Skeletal muscle tissue (tissue), 4 donors: ENCODE results near the gene TNK2. TPM values are rescaled to one million over a fixed set of nuclear protein-coding genes. Genes with fewer than 3 reads are reported as not detected.

Experiments used
- H3K27ac ChIP-seq: one replicate; pipeline ENCODE4 v1.7.0; 2013; ENCODE audit warnings: mild to moderate bottlenecking, low read depth, low read length, inconsistent platforms
- H3K27me3 ChIP-seq, 3 donors: one replicate each; pipeline ENCODE4 v1.7.0; 2013; ENCODE audit warnings: low read length in 3 of 3; ENCODE audit not compliant: control insufficient read depth in 3 of 3, insufficient read depth in 3 of 3
- H3K36me3 ChIP-seq, 3 donors: one replicate each; pipeline ENCODE4 v1.7.0; 2013; ENCODE audit warnings: low read length in 3 of 3; ENCODE audit not compliant: control insufficient read depth in 3 of 3, insufficient read depth in 3 of 3
- H3K4me1 ChIP-seq, 3 donors: one replicate each; pipeline ENCODE4 v1.7.0; 2013; ENCODE audit warnings: low read length in 3 of 3, mild to moderate bottlenecking in 3 of 3; ENCODE audit not compliant: control insufficient read depth in 3 of 3, insufficient read depth in 3 of 3
- H3K4me3 ChIP-seq, 3 donors: one replicate each; pipeline ENCODE4 v1.7.0; 2013; ENCODE audit warnings: low read length in 3 of 3
- H3K9ac ChIP-seq, 3 donors: one replicate each; pipeline ENCODE4 v1.7.0; 2013; ENCODE audit warnings: low read length in 3 of 3, mild to moderate bottlenecking in 3 of 3, moderate library complexity in 2 of 3, low read depth in 1 of 3
- H3K9me3 ChIP-seq, 3 donors: one replicate each; pipeline ENCODE4 v1.7.0; 2013; ENCODE audit warnings: low read length in 3 of 3; ENCODE audit not compliant: control insufficient read depth in 3 of 3
- total RNA-seq: library from RNA; depleted of rRNA; stranded (reverse); fragments of >200 nt; gene quantifications from one replicate; pipeline ENCODE4 v1.2.3, GENCODE V29; 2014
- donor health status: Osteomylitis.

TNK2 gene
- total RNA-seq, 1 donor from 2014 or later = 9.9 TPM

DNA sequence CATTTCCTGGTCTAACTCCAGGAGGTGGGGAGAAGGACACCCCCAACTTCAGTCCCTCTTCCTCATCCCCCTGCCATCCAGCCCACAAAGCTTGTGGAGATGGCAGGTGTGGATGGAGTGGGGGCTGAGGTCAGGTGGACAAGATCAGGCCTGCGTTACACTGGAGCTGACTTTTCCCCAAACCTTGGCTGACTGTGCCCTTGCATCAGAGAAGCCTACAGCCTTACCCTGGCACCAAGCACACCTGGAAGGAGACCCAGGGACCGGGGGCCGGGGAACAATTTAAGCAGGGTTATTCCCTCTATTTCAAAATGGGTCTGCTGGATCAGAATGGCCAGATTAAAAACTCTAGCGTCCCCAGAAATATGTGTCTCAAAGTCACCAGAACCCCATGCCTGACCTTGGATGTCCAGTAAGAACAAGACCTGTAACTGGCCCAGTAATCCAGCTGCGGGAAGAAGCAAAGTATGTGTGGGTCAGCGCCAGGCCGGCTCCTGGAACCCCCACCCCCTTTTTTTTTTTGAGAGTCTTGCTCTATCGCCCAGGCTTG lies 14.4 kb downstream of the TNK2 start:
- Histone ChIP-seq H3K9me3 (no peaks in the 10 kb centered on the region), H3K36me3 (no peaks in the 10 kb centered on the region), H3K27me3 (no peaks in the 10 kb centered on the region), H3K4me1 (peaks cover 56 to 90% (median 83%) of the 10 kb centered on the region in 3 donors), H3K27ac (peak overlapping the region; percentile 93), H3K4me3 (peak overlapping the region in 2 of 3 donors; percentile 12 to 29), H3K9ac (peak overlapping the region; percentile 43 to 83 (median 76))

- Histone ChIP-seq H3K27ac (peak overlapping the region; percentile 93), H3K4me1 (peaks cover 61 to 94% (median 88%) of the 10 kb centered on the region in 3 donors), H3K9ac (peak overlapping the region; percentile 76 to 83 (median 78))
These were observed 14.8 kb downstream of the TNK2 start for GRCh38 chr3:195893516-195893915.

GRCh38 chr3:195893044-195893395 lies 15.3 kb downstream of the TNK2 start:
- Histone ChIP-seq H3K9me3 (no peaks in the 10 kb centered on the region), H3K27me3 (no peaks in the 10 kb centered on the region), H3K9ac (peak overlapping the region; percentile 76 to 83 (median 78)), H3K36me3 (peaks cover 2 to 3% (median 2%) of the 10 kb centered on the region in 3 donors), H3K4me3 (peak overlapping the region; percentile 64 to 81 (median 76)), H3K4me1 (peaks cover 66 to 95% (median 89%) of the 10 kb centered on the region in 3 donors), H3K27ac (peak overlapping the region; percentile 93)

More at GRCh38 chr3:195893516-195893915, 14.8 kb downstream of the TNK2 start:
- Histone ChIP-seq H3K27me3 (no peaks in the 10 kb centered on the region), H3K36me3 (no peaks in the 10 kb centered on the region), H3K4me3 (peak overlapping the region; percentile 64 to 81 (median 76)), H3K9me3 (no peaks in the 10 kb centered on the region)

DNA sequence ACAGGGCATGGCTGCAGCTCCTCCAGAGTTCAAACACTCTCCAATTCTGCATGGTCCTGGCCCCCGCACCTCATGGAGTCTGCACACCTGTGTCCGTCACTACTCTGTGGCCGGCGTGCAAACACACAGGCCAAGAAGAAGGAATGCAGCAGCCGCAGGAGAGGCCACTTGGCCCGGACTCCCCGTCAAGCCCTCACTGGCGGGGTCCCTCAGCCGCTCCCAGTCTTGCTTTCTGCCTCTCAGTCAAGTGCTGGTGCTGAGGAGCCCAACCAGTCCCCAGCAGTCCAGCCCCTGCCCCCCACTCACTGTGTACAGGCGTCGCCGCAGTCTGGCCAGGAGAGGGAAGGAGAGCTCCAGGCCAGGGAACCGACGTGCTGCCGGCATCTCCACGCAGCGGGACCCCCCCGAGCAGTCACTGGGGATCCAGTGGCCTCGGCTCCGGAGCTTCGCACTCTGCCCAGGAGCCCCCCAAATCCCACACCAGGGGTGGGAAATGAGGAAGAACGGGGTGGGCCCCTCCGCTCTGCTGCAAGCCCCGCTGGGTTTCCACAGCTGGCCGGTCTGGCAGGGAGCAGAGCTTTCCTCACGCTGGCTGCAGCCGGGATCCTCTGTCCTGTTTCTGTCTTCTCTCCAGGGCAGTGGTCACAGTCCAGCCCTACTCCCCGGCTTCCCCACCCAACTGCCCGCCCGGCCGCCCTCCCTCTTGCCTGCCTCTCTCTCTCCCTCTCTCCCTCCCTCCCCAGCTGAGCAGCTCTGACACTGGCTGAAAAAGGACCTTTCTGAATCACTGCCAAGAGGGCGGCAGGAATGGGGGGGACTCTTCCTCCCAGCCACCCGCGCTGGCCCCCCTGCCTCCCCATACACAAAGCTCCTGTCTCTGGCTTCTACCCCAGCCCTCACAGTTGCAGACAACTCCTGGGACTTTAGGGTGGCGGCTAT lies 16.0 kb downstream of the TNK2 start:
- peak overlapping the region; percentile 76 to 83 (median 80) for H3K9ac ChIP-seq
- H3K36me3 ChIP-seq = peaks cover 7 to 9% (median 8%) of the 10 kb centered on the region in 3 donors
- peak overlapping the region; percentile 76 to 86 (median 81) for H3K4me3 ChIP-seq
- peak overlapping the region; percentile 93 for H3K27ac ChIP-seq
- no peaks in the 10 kb centered on the region for H3K27me3 ChIP-seq
- H3K9me3 ChIP-seq = no peaks in the 10 kb centered on the region
- H3K4me1 ChIP-seq = peaks cover 72 to 97% (median 91%) of the 10 kb centered on the region in 3 donors

DNA sequence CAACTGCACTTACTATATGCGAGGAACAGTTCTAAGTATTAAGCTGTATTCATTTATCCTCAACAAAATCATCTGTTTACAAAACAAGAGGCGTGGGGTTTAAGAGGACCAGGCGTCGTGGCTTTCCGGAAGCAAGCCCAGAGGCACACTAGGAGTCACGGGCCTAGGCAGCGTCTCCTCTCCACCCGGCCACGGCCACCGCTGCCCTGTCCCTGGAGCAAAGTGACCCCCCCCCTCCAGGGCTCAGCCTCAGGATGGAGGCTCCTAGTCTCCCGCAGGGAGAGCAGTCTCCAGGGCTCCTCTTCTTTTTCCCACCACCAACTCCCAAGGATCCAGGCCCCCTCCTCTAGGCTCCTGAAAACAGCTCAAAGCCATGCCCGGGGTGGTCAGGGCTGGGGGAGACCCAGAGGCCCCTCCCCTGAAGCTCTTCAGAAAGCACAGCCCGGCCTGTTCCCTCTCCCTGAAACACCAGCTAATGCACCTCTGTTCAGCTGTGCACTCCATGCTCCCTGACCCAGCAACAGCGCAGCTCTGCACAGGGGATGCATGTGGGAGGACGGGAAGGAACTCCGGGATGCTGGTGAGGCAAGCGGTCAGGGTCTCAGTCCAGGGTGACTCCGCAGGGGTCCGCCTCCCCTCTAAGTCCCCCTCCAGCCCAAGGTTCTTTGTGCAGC lies 16.8 kb downstream of the TNK2 start:
- no peaks in the 10 kb centered on the region for H3K9me3 ChIP-seq
- peak overlapping the region; percentile 93 for H3K27ac ChIP-seq
- H3K4me3 ChIP-seq = peak overlapping the region; percentile 76 to 86 (median 81)
- H3K27me3 ChIP-seq = no peaks in the 10 kb centered on the region
- H3K36me3 ChIP-seq = peaks cover 8 to 10% (median 9%) of the 10 kb centered on the region in 3 donors
- peaks cover 72 to 95% (median 91%) of the 10 kb centered on the region in 3 donors for H3K4me1 ChIP-seq
- peak overlapping the region; percentile 74 to 83 (median 80) for H3K9ac ChIP-seq

GRCh38 chr3:195889870-195890295 lies 18.5 kb downstream of the TNK2 start:
- Histone ChIP-seq H3K4me1 (peaks cover 75 to 96% (median 94%) of the 10 kb centered on the region in 3 donors), H3K9me3 (no peaks in the 10 kb centered on the region), H3K27ac (peak overlapping the region; percentile 76), H3K4me3 (peak overlapping the region; percentile 62 to 65 (median 64)), H3K27me3 (no peaks in the 10 kb centered on the region), H3K9ac (peak overlapping the region; percentile 1 to 75 (median 57)), H3K36me3 (peaks cover 9 to 10% (median 10%) of the 10 kb centered on the region in 3 donors)

GRCh38 chr3:195888981-195889869 lies 19.1 kb downstream of the TNK2 start:
- Histone ChIP-seq H3K4me3 (peak overlapping the region; percentile 2 to 65 (median 64)), H3K27ac (peak overlapping the region; percentile 76), H3K36me3 (peaks cover 9 to 12% (median 10%) of the 10 kb centered on the region in 3 donors), H3K9me3 (no peaks in the 10 kb centered on the region), H3K27me3 (no peaks in the 10 kb centered on the region), H3K4me1 (peaks cover 75 to 95% (median 93%) of the 10 kb centered on the region in 3 donors), H3K9ac (peak overlapping the region; percentile 1 to 75 (median 57))

GRCh38 chr3:195888311-195888761 lies 20.0 kb downstream of the TNK2 start:
- peak overlapping the region; percentile 48 for H3K27ac ChIP-seq
- peaks cover 66 to 87% (median 86%) of the 10 kb centered on the region in 3 donors for H3K4me1 ChIP-seq
- no peaks in the 10 kb centered on the region for H3K9me3 ChIP-seq
- H3K36me3 ChIP-seq = peaks cover 14 to 18% (median 15%) of the 10 kb centered on the region in 3 donors
- H3K27me3 ChIP-seq = no peaks in the 10 kb centered on the region
- peak overlapping the region in 2 of 3 donors; percentile 54 to 68 for H3K9ac ChIP-seq
- peak overlapping the region; percentile 14 to 65 (median 48) for H3K4me3 ChIP-seq

DNA sequence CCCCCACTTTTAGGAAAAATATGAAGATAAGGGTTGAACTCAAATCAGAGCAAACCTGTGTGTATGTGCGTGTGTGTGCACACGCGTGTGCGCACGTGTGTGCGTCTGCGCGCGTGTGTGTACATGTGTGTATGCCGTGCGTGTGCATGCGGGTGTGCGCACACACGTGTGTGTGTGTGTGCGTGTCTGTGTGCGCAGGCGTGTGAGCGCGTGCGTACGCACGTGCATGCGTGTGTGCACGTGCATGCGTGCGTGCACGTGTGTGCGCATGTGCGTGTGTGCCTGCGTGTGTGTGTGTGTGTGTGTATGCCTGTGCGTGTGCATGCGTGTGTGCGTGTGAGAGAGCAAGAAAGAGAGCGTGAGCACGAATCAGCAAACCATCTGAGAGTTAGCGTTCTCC lies 20.7 kb downstream of the TNK2 start:
- Histone ChIP-seq H3K4me1 (peaks cover 60 to 85% (median 79%) of the 10 kb centered on the region in 3 donors), H3K27ac (peak overlapping the region; percentile 48)

More for the DNA sequence above, 20.7 kb downstream of the TNK2 start:
- peaks cover 20 to 24% (median 20%) of the 10 kb centered on the region in 3 donors for H3K36me3 ChIP-seq
- H3K27me3 ChIP-seq = no peaks in the 10 kb centered on the region
- H3K4me3 ChIP-seq = peak overlapping the region; percentile 2 to 65 (median 48)
- H3K9ac ChIP-seq = peak overlapping the region in 1 of 3 donors; percentile 68
- no peaks in the 10 kb centered on the region for H3K9me3 ChIP-seq
